ENCODE measurements around the gene CAT.

The CAT gene

GRCh38 chr11:34501949-34502348 lies 63.2 kb downstream of the CAT start:
- no peak overlapping the region for H3K27ac ChIP-seq (ENCODE audit: low read depth, low read length)
- no peaks in the 10 kb centered on the region for H3K36me3 ChIP-seq (ENCODE audit: control insufficient read depth, low read length)
- H3F3A ChIP-seq (ENCODE audit: control insufficient read depth, insufficient read depth): no peaks in the 10 kb centered on the region
- H4K20me1 ChIP-seq (ENCODE audit: control insufficient read depth, insufficient read depth, low read depth, low read length): no peaks in the 10 kb centered on the region
- H3K79me2 ChIP-seq (ENCODE audit: control insufficient read depth, low read length): no peaks in the 10 kb centered on the region
- H3K9me3 ChIP-seq (ENCODE audit: control insufficient read depth, insufficient read depth, low read length): no peaks in the 10 kb centered on the region
- H3K4me3 ChIP-seq (ENCODE audit: low read length): no peak overlapping the region
- H3K4me2 ChIP-seq (ENCODE audit: low read length): no peak overlapping the region
- no peaks in the 10 kb centered on the region for H3K4me1 ChIP-seq (ENCODE audit: control insufficient read depth, low read length)
- H3K27me3 ChIP-seq (ENCODE audit: control insufficient read depth, low read length): peaks cover 11% of the 10 kb centered on the region; the same call in 1 of the 2 replicates
- H3K9me2 ChIP-seq (replicated peaks; ENCODE audit: control insufficient read depth, low read length): no peaks in the 10 kb centered on the region
- no peak for TF ChIP-seq EZH2phosphoT487 (IDR thresholded peaks at IDR 0.05; ENCODE audit: borderline replicate concordance, low read length)
- TF ChIP-seq, protein P1, sequence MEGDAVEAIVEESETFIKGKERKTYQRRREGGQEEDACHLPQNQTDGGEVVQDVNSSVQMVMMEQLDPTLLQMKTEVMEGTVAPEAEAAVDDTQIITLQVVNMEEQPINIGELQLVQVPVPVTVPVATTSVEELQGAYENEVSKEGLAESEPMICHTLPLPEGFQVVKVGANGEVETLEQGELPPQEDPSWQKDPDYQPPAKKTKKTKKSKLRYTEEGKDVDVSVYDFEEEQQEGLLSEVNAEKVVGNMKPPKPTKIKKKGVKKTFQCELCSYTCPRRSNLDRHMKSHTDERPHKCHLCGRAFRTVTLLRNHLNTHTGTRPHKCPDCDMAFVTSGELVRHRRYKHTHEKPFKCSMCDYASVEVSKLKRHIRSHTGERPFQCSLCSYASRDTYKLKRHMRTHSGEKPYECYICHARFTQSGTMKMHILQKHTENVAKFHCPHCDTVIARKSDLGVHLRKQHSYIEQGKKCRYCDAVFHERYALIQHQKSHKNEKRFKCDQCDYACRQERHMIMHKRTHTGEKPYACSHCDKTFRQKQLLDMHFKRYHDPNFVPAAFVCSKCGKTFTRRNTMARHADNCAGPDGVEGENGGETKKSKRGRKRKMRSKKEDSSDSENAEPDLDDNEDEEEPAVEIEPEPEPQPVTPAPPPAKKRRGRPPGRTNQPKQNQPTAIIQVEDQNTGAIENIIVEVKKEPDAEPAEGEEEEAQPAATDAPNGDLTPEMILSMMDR (IDR thresholded peaks at IDR 0.05; ENCODE audit: low read depth, low read length, poor library complexity, severe bottlenecking): no peak

GRCh38 chr11:34502949-34503348 lies 64.2 kb downstream of the CAT start:
- H3K27me3 ChIP-seq (ENCODE audit: control insufficient read depth, low read length): peaks cover 11% of the 10 kb centered on the region; the same call in 1 of the 2 replicates
- H3K9me3 ChIP-seq (ENCODE audit: control insufficient read depth, insufficient read depth, low read length): no peaks in the 10 kb centered on the region
- no peaks in the 10 kb centered on the region for H4K20me1 ChIP-seq (ENCODE audit: control insufficient read depth, insufficient read depth, low read depth, low read length)
- no peaks in the 10 kb centered on the region for H3K4me1 ChIP-seq (ENCODE audit: control insufficient read depth, low read length)
- no peaks in the 10 kb centered on the region for H3K36me3 ChIP-seq (ENCODE audit: control insufficient read depth, low read length)
- H3F3A ChIP-seq (ENCODE audit: control insufficient read depth, insufficient read depth): no peaks in the 10 kb centered on the region
- no peaks in the 10 kb centered on the region for H3K79me2 ChIP-seq (ENCODE audit: control insufficient read depth, low read length)
- no peak overlapping the region for H3K27ac ChIP-seq (ENCODE audit: low read depth, low read length)
- H3K4me3 ChIP-seq (ENCODE audit: low read length): no peak overlapping the region
- no peak overlapping the region for H3K4me2 ChIP-seq (ENCODE audit: low read length)
- no peak for TF ChIP-seq EZH2phosphoT487 (IDR thresholded peaks at IDR 0.05; ENCODE audit: borderline replicate concordance, low read length)
- TF ChIP-seq, protein P1 (IDR thresholded peaks at IDR 0.05; ENCODE audit: low read depth, low read length, poor library complexity, severe bottlenecking): no peak
- no peaks in the 10 kb centered on the region for H3K9me2 ChIP-seq (replicated peaks; ENCODE audit: control insufficient read depth, low read length)

DNA sequence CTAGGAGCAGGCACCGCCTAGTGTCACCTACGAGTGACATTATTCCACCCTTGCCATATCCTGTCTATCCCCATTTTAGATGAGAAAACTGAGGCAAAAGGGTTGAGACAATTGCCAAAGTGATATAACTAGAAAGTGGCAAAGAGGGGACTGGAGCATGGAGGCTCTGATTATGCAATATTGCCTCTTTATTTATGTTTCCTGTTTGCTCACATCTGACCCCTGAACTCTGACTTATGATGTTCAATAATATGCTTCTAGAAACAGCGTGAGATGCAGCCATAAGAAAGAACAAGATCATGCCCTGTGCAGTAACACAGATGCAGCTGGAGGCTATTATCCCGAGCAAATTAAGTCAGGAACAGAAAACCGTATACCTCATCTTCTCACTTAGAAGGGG lies 67.1 kb downstream of the CAT start:
- no peaks in the 10 kb centered on the region for H3F3A ChIP-seq (ENCODE audit: control insufficient read depth, insufficient read depth)
- H4K20me1 ChIP-seq (ENCODE audit: control insufficient read depth, insufficient read depth, low read depth, low read length): no peaks in the 10 kb centered on the region
- no peaks in the 10 kb centered on the region for H3K79me2 ChIP-seq (ENCODE audit: control insufficient read depth, low read length)
- H3K9me2 ChIP-seq (replicated peaks; ENCODE audit: control insufficient read depth, low read length): no peaks in the 10 kb centered on the region
- no peak overlapping the region for H3K4me2 ChIP-seq (ENCODE audit: low read length)
- TF ChIP-seq EZH2phosphoT487 (IDR thresholded peaks at IDR 0.05; ENCODE audit: borderline replicate concordance, low read length): no peak
- TF ChIP-seq, protein P1 (IDR thresholded peaks at IDR 0.05; ENCODE audit: low read depth, low read length, poor library complexity, severe bottlenecking): no peak
- H3K4me1 ChIP-seq (ENCODE audit: control insufficient read depth, low read length): no peaks in the 10 kb centered on the region
- H3K27me3 ChIP-seq (ENCODE audit: control insufficient read depth, low read length): peaks cover 2% of the 10 kb centered on the region; the same call in 1 of the 2 replicates
- no peak overlapping the region for H3K27ac ChIP-seq (ENCODE audit: low read depth, low read length)
- no peak overlapping the region for H3K4me3 ChIP-seq (ENCODE audit: low read length)
- H3K36me3 ChIP-seq (ENCODE audit: control insufficient read depth, low read length): no peaks in the 10 kb centered on the region
- H3K9me3 ChIP-seq (ENCODE audit: control insufficient read depth, insufficient read depth, low read length): no peaks in the 10 kb centered on the region
